ENCODE results near the gene DFFA.
"Not testable (repeated sequence)": the region's sequence is repeated elsewhere in the genome, so short reads cannot be mapped to it uniquely, and the experiment has no call there.

The DFFA gene

DNA sequence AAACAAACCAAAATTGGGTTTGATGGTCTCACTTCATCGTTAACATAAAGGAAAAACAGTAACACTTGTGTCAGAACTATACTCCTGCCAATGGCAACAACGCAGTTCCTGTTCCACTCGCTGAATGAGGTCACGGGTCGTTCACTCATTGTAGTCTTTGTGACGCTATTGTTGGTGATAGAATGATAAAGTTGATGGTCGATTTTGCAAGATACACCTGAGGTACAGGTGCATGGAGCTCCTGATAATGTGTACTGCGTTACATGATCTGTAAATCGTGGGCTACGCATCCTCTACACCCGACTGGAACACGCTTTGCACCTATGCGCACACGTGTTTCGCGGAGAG is 42.5 kb downstream of the DFFA start:
- peak; percentile 31 for DNase-seq (ENCODE audit: low read depth)
- TF ChIP-seq, protein P1, sequence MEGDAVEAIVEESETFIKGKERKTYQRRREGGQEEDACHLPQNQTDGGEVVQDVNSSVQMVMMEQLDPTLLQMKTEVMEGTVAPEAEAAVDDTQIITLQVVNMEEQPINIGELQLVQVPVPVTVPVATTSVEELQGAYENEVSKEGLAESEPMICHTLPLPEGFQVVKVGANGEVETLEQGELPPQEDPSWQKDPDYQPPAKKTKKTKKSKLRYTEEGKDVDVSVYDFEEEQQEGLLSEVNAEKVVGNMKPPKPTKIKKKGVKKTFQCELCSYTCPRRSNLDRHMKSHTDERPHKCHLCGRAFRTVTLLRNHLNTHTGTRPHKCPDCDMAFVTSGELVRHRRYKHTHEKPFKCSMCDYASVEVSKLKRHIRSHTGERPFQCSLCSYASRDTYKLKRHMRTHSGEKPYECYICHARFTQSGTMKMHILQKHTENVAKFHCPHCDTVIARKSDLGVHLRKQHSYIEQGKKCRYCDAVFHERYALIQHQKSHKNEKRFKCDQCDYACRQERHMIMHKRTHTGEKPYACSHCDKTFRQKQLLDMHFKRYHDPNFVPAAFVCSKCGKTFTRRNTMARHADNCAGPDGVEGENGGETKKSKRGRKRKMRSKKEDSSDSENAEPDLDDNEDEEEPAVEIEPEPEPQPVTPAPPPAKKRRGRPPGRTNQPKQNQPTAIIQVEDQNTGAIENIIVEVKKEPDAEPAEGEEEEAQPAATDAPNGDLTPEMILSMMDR (conservative IDR thresholded peaks at IDR 0.05; ENCODE audit: low read depth, low read length) = no peak
- peak overlapping the region; percentile 91 for H3K4me3 ChIP-seq (ENCODE audit: low read depth, low read length)

DNA sequence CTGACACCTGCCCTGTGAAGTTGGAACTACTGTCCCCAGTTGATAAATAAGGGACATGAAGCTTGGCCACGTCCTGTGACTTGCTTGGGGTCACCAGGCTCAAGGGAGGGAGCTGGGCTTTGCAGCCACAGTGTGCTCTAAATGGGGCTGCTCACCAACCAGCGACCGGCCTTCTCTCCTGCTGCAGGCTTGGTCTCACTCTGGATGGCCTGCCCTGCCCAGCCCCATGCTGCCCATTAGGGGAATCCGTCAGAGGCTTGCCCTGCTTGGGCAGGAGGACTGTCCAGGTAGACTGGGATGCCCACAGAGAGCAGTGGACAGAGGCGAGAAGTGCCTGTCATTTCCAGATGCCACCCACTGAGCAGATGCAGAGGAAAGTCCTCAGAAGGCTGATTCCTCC is 43.3 kb downstream of the DFFA start:
- TF ChIP-seq, protein P1 (conservative IDR thresholded peaks at IDR 0.05; ENCODE audit: low read depth, low read length) = no peak
- no peak overlapping the region for H3K4me3 ChIP-seq (ENCODE audit: low read depth, low read length)
- no peak for DNase-seq (ENCODE audit: low read depth)

DNA sequence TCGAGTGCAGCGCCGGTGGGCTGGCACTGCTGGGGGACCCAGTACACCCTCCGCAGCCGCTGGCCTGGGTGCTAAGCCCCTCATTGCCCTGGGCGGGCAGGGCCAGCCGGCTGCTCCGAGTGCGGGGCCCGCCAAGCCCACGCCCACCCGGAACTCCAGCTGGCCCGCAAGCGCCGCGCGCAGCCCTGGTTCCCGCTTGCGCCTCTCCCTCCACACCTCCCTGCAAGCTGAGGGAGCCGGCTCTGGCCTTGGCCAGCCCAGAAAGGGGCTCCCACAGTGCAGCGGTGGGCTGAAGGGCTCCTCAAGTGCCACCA is 45.8 kb downstream of the DFFA start:
- DNase-seq (ENCODE audit: low read depth); H3K4me3 ChIP-seq (ENCODE audit: low read depth, low read length): not testable (repeated sequence)

DNA sequence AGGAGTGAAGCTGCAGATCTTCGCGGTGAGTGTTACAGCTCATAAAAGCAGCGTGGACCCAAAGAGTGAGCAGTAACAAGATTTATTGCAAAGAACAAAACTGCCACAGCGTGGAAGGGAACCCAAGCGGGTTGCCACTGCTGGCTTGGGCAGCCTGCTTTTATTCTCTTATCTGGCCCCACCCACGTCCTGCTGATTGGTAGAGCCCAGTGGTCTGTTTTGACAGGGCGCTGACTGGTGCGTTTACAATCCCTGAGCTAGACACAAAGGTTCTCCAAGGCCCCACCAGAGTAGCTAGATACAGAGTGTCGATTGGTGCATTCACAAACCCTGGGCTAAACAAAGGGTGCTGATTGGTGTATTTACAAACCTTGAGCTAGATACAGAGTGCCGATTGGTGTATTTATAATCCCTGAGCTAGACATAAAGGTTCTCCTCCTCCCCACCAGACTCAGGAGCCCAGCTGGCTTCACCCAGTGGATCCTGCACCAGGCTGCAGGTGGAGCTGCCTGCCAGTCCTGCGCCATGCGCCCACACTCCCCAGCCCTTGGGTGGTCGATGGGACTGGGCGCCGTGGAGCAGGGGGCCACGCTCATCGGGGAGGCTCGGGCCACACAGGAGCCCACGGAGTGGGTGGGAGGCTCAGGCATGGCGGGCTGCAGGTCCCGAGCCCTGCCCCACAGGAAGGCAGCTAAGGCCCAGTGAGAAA is 46.3 kb downstream of the DFFA start:
- not testable (repeated sequence) for DNase-seq (ENCODE audit: low read depth); H3K4me3 ChIP-seq (ENCODE audit: low read depth, low read length)

DNA sequence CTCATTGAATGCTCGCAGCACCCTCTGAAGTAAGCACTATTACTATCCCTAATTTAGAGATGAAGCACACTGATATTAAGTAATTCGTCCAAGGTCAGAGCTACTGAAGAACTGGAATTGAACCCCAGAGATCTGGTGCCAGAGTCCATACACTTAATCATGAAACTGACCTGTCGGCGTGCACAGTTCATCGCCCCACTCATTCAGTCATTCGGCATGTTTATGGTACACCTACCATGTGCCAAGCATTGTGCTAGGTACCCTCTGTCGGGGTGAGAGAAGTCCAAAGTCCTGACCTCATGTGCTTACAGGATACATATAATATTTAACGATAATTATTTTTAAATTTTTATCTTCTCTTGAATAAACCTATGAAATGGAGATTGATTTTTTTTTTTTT is 47.7 kb downstream of the DFFA start:
- H3K4me3 ChIP-seq (ENCODE audit: low read depth, low read length) = no peak overlapping the region
- no peak for DNase-seq (ENCODE audit: low read depth)
- TF ChIP-seq, protein P1 (conservative IDR thresholded peaks at IDR 0.05; ENCODE audit: low read depth, low read length) = no peak

DNA sequence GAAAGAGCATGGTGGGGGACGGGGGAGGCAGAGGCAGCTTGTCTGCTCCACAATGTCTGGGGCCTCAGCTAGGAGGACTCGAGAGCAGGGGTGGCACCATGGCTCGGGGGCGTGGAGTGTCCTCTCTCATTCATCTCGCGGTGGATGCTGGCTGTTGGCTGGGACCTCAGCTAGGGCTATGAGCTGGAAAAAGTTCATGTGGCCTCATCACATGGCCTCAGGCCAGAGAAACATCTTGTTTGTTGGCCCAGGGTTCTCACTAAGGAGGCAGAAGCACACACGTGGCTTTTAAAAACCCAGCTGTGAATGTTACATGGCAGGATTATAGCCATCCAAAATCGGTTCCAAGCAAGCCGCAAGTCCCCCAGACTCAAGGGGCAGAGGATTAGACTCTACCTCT is 48.3 kb downstream of the DFFA start:
- DNase-seq (ENCODE audit: low read depth) = peak; percentile 65
- no peak overlapping the region for H3K4me3 ChIP-seq (ENCODE audit: low read depth, low read length)
- TF ChIP-seq, protein P1 (conservative IDR thresholded peaks at IDR 0.05; ENCODE audit: low read depth, low read length) = no peak

DNA sequence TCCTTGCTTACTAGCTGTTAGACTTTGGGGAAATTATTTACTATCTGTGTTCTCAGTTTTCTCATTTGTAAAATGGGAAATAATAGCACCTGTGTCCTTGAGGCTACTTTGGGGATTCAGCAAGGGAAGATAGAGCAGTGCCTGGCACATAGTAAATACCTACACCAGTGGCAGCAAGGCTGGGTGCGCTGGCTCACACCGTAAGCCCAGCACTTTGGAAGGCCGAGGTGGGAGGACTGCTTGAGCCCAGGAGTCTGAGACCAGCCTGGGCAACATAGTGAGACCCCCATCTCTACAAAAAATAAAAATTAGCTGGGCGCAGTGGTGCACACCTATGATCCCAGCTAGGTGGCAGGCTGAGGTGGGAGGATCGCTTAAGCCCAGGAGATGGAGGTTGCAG is 50.7 kb downstream of the DFFA start:
- H3K4me3 ChIP-seq (ENCODE audit: low read depth, low read length) = no peak overlapping the region
- no peak for DNase-seq (ENCODE audit: low read depth)
- TF ChIP-seq, protein P1 (conservative IDR thresholded peaks at IDR 0.05; ENCODE audit: low read depth, low read length) = no peak

DNA sequence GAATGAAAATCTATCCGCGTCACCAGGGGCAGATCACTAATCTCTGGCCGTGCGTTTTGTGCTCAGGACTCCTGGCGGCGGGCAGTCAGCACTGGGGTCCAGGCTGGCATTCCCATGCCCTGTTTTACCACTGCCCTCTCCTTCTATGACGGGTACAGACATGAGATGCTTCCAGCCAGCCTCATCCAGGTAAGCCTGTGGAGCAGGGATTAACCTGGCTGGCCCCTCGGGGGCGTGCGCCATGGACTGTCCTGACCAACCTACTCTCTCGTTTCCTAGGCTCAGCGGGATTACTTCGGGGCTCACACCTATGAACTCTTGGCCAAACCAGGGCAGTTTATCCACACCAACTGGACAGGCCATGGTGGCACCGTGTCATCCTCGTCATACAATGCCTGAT is 53.0 kb downstream of the DFFA start:
- H3K4me3 ChIP-seq (ENCODE audit: low read depth, low read length) = no peak overlapping the region
- TF ChIP-seq, protein P1 (conservative IDR thresholded peaks at IDR 0.05; ENCODE audit: low read depth, low read length) = no peak
- DNase-seq (ENCODE audit: low read depth) = no peak

DNA sequence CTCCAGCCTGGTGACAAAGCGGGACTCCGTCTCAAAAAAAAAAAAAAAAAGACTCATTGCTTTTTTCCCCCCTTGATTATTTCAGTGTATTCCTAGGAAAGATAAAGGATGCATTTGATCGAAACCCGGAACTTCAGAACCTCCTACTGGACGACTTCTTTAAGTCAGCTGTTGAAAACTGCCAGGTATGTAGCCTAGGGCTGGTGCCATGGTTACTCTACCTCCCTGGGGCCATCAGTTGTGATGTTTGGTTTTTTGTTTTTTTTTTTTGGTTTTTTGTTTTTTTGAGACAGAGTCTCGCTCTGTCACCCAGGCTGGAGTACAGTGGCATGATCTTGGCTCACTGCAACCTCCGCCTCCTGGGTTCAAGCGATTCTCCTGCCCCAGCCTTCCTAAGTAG is 53.6 kb downstream of the DFFA start:
- not testable (repeated sequence) for H3K4me3 ChIP-seq (ENCODE audit: low read depth, low read length); DNase-seq (ENCODE audit: low read depth)

DNA sequence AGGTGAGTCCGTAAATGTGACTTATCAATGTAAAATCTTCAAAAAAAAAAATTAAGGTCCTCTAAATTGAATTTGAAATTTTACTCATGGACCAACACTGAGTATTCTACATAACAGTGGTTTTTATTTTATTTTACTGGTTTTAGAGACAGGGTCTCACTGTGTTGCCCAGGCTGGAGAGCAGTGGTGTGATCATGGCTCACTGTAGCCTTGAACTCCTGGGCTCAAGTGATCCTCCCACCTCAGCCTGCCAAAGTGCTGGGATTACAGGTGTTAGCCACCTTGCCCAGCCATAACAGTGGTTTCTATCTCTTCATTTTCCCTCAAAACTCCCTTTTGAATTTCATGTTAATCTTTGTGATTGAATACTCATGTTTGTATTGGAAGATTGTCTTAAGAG is 56.4 kb downstream of the DFFA start:
- DNase-seq (ENCODE audit: low read depth); H3K4me3 ChIP-seq (ENCODE audit: low read depth, low read length): not testable (repeated sequence)
